ENCODE results near the gene PITHD1. TPM values are rescaled to one million over a fixed set of nuclear protein-coding genes. Genes with fewer than 3 reads are reported as not detected.
"Not testable (repeated sequence)": the region's sequence is repeated elsewhere in the genome, so short reads cannot be mapped to it uniquely, and the experiment has no call there.

The PITHD1 gene, protein sequence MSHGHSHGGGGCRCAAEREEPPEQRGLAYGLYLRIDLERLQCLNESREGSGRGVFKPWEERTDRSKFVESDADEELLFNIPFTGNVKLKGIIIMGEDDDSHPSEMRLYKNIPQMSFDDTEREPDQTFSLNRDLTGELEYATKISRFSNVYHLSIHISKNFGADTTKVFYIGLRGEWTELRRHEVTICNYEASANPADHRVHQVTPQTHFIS
- 10 to 100 TPM; 41.3 to 57.2 TPM for polyA plus RNA-seq

DNA sequence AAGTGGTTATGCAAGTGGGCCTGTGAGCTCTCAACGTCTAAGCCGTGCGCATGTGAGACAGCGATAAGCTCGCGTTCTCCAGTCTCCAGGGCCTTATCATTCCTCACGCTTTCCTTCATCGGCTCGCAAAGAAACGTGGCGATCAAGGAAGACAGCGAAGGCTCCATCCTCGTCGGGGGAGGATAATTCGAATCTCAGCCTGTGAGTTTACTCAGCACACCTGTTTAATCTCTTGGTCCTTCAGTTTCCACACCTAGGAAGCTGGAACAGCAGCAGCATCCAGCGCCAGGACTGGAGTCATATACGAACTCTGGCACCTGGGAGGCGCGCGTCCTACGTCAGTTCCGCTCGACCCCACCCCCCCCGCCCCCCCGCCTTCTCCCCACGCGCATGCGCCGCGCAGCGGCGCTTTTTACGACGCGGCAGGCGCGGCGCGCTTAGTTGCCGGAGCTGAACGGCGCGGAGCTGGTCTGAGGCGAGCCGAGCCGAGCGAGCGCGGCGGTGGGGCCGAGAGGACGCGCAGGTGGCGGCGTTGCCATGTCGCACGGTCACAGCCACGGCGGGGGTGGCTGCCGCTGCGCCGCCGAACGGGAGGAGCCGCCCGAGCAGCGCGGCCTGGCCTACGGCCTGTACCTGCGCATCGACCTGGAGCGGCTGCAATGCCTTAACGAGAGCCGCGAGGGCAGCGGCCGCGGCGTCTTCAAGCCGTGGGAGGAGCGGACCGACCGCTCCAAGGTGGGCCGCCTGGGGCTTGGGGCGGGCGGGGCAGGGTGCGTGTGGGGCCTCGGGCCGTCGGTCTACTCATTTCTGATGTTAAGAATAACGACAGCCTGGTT is at the start of gene PITHD1:
PITHD1 (plus strand) TSS at position 440 of the 836 bp plus-strand sequence; CDS start at position 538, 98 bp downstream.
- H3K36me3 ChIP-seq (ENCODE audit: control insufficient read depth in 2 of 2, insufficient read depth in 2 of 2, low read length in 1 of 2) = no peaks in the 10 kb centered on the region
- no peaks in the 10 kb centered on the region for H3K27me3 ChIP-seq (ENCODE audit: control insufficient read depth in 1 of 2, insufficient read depth in 2 of 2, low read length in 2 of 2)
- peaks cover 4 to 6% of the 10 kb centered on the region in 2 donors for H3K4me1 ChIP-seq (ENCODE audit: control insufficient read depth in 2 of 2, insufficient read depth in 2 of 2, low read length in 1 of 2)
- H3K27ac ChIP-seq (ENCODE audit: low read depth in 2 of 2, low read length in 1 of 2) = peak within 1 kb of the TSS; percentile 91 to 97
- 0% methylated on average over 65 to 90 of the region's 91 CpGs for WGBS, 2 donors
- H3K9me3 ChIP-seq (ENCODE audit: control insufficient read depth in 2 of 2, insufficient read depth in 1 of 2, low read depth in 1 of 2, low read length in 1 of 2) = no peaks in the 10 kb centered on the region
- peak within 1 kb of the TSS; percentile 90 to 91 for H3K4me3 ChIP-seq (ENCODE audit: low read depth in 1 of 2, low read length in 2 of 2)

DNA sequence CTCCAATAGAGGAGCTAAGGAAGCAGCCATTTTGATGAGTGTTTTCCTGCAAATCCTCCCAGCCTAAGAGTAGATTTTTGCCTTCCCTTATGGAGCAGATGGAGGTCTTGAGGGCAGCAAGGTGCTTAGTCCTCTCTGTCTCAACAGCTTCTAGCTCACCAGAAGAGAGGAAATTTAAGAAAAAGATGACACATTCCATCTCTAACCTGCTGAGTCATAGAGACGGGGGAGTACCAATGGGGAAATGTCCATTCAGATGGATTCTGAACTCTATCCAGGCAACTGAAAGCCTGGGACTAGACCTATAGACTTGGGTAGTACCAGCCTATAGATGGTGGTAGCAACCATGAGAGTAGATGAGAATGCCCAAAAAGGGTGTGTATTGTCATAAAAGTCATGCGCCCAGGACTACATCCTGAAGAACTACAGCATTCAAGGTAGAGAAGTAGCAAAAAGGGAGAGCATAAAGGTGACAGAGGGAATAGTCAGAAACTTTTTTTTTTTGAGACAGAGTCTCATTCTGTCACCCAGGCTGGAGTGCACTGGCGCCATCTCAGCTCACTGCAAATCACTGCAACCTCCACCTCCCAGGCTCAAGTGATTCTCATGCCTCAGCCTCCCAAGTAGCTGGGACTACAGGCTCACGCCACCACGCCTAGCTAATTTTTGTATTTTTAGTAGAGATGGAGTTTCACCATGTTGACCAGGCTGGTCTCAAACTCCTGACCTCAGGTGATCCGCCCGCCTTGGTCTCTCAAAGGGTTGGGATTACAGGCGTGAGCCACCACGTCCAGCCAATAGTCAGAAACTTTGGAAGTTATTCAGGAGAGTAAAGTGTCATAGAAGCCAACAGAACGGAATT is 45.6 kb upstream of the PITHD1 start:
- H3K9me3 ChIP-seq (ENCODE audit: control insufficient read depth in 2 of 2, insufficient read depth in 1 of 2, low read depth in 1 of 2, low read length in 1 of 2) = no peaks in the 10 kb centered on the region
- 95 to 96% methylated on average over 10 of the region's 10 CpGs for WGBS, 2 donors
- H3K27me3 ChIP-seq (ENCODE audit: control insufficient read depth in 1 of 2, insufficient read depth in 2 of 2, low read length in 2 of 2) = no peaks in the 10 kb centered on the region
- H3K36me3 ChIP-seq (ENCODE audit: control insufficient read depth in 2 of 2, insufficient read depth in 2 of 2, low read length in 1 of 2) = no peaks in the 10 kb centered on the region
- no peak overlapping the region for H3K27ac ChIP-seq (ENCODE audit: low read depth in 2 of 2, low read length in 1 of 2)
- no peaks in the 10 kb centered on the region for H3K4me1 ChIP-seq (ENCODE audit: control insufficient read depth in 2 of 2, insufficient read depth in 2 of 2, low read length in 1 of 2)
- no peak overlapping the region for H3K4me3 ChIP-seq (ENCODE audit: low read depth in 1 of 2, low read length in 2 of 2)

DNA sequence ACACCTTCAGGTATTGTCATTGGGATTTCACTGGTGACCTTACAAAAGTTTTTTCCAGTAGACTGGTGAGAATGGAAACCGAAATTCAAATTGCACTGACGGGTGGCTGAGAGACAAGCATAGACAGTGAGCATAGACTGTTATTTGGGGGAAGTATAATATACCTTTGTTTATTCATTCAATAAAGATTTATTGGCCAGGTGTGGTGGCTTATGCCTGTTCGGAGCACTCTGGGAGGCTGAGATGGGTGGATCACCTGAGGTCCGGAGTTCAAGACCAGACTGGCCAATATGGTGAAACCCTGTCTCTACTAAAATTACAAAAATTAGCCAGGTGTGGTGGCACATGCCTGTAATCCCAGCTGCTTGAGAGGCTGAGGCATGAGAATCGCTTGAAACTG is 44.9 kb upstream of the PITHD1 start:
- not testable (repeated sequence) for H3K9me3 ChIP-seq (ENCODE audit: control insufficient read depth in 2 of 2, insufficient read depth in 1 of 2, low read depth in 1 of 2, low read length in 1 of 2); H3K4me1 ChIP-seq (ENCODE audit: control insufficient read depth in 2 of 2, insufficient read depth in 2 of 2, low read length in 1 of 2); H3K36me3 ChIP-seq (ENCODE audit: control insufficient read depth in 2 of 2, insufficient read depth in 2 of 2, low read length in 1 of 2); H3K27ac ChIP-seq (ENCODE audit: low read depth in 2 of 2, low read length in 1 of 2); H3K27me3 ChIP-seq (ENCODE audit: control insufficient read depth in 1 of 2, insufficient read depth in 2 of 2, low read length in 2 of 2); H3K4me3 ChIP-seq (ENCODE audit: low read depth in 1 of 2, low read length in 2 of 2)
- 89 to 96% methylated on average over 5 of the region's 5 CpGs for WGBS, 2 donors

DNA sequence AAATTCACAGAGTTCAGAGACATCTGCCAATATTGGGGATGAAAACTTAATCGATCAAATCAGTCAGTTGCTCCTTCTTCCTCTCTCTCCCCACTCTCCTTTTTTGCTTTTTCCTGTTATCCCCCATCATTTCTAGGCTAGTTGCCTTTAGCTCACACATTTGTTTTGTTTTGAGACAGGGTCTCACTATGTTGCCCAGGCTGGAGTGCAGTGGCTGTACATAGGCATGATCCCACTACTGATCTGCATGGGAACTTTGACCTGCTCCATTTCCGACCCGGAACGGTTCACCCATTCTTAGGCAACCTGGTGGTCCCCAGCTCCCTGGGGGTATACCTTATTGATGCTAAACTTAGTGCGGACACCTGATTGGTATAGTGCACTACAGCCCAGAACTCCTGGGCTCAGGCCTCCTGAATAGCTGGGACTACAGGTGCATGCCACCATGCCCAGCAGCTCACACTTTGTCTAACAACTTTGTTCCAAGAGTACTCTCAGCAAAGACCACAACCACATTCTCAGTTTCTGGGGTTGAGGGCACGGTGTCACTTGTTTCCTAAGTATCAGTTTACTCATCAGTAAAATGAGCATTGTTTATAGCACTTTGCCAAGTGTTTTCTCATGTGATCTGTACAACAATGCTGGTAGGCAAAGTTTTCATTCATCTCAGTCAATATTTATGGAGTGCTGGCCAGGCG is 41.6 kb upstream of the PITHD1 start:
- H3K36me3 ChIP-seq (ENCODE audit: control insufficient read depth in 2 of 2, insufficient read depth in 2 of 2, low read length in 1 of 2) = no peaks in the 10 kb centered on the region
- 93% methylated on average over 7 of the region's 7 CpGs for WGBS, 2 donors

DNA sequence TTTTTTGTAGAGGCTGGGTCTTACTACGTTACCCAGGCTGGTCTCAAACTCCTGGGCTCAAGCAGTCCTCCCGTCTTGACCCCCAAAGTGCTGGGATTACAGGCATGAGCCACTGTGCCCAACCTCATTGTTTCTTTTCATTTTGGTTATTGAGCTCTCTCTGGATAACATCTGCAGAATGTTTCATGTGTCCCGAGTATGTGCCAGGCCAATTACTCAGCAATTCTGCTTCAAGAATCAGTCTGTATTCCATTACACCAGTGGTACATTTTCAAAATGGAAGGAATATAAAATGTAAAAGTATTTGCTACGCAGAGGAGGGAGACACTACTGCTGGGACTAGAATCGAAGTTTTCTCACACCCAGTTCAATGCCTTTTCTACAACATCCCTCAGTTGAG is 36.6 kb upstream of the PITHD1 start:
- H3K36me3 ChIP-seq (ENCODE audit: control insufficient read depth in 2 of 2, insufficient read depth in 2 of 2, low read length in 1 of 2) = no peaks in the 10 kb centered on the region
- H3K9me3 ChIP-seq (ENCODE audit: control insufficient read depth in 2 of 2, insufficient read depth in 1 of 2, low read depth in 1 of 2, low read length in 1 of 2) = no peaks in the 10 kb centered on the region
- no peaks in the 10 kb centered on the region for H3K27me3 ChIP-seq (ENCODE audit: control insufficient read depth in 1 of 2, insufficient read depth in 2 of 2, low read length in 2 of 2)
- no peaks in the 10 kb centered on the region for H3K4me1 ChIP-seq (ENCODE audit: control insufficient read depth in 2 of 2, insufficient read depth in 2 of 2, low read length in 1 of 2)
- H3K27ac ChIP-seq (ENCODE audit: low read depth in 2 of 2, low read length in 1 of 2) = no peak overlapping the region
- no peak overlapping the region for H3K4me3 ChIP-seq (ENCODE audit: low read depth in 1 of 2, low read length in 2 of 2)
- 85 to 86% methylated on average over 5 of the region's 5 CpGs for WGBS, 2 donors

More for the DNA sequence above, 41.6 kb upstream of the PITHD1 start:
- no peaks in the 10 kb centered on the region for H3K4me1 ChIP-seq (ENCODE audit: control insufficient read depth in 2 of 2, insufficient read depth in 2 of 2, low read length in 1 of 2)
- H3K4me3 ChIP-seq (ENCODE audit: low read depth in 1 of 2, low read length in 2 of 2) = no peak overlapping the region
- no peaks in the 10 kb centered on the region for H3K9me3 ChIP-seq (ENCODE audit: control insufficient read depth in 2 of 2, insufficient read depth in 1 of 2, low read depth in 1 of 2, low read length in 1 of 2)
- no peaks in the 10 kb centered on the region for H3K27me3 ChIP-seq (ENCODE audit: control insufficient read depth in 1 of 2, insufficient read depth in 2 of 2, low read length in 2 of 2)
- H3K27ac ChIP-seq (ENCODE audit: low read depth in 2 of 2, low read length in 1 of 2) = no peak overlapping the region

DNA sequence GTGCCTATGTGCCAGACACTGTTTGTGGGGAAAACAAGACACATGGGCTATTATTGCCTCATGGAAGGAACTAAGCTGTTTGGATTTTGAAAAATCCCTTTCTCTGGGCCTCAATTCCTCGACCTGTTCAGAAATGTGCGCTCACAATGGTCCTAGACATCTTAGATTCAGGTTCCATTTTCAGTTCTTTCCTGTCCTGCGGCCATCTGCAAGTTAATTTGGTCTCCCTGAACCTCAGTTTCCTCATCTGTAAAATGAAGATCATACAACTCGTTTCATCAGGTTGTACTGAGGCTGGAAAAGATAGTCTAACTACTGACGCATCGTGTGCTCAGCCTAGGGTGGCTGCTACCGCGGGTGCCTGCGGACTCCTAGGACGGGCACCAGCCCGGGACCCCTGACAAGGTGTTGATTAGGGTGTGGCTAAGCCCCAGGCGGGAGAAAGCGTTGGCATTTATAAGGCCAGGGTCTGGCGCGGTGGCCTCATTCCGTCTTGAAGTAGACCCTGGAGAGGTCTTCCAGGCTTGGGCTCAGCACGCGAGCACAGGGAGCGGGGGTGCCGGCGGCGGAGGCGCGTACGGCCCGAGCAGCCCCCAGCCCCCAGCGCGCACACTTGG is 35.4 kb upstream of the PITHD1 start:
- Histone ChIP-seq H3K9me3 (ENCODE audit: control insufficient read depth in 2 of 2, insufficient read depth in 1 of 2, low read depth in 1 of 2, low read length in 1 of 2) (no peaks in the 10 kb centered on the region), H3K36me3 (ENCODE audit: control insufficient read depth in 2 of 2, insufficient read depth in 2 of 2, low read length in 1 of 2) (no peaks in the 10 kb centered on the region), H3K27ac (ENCODE audit: low read depth in 2 of 2, low read length in 1 of 2) (peak overlapping the region; percentile 91 to 92), H3K4me3 (ENCODE audit: low read depth in 1 of 2, low read length in 2 of 2) (peak overlapping the region; percentile 84 to 98), H3K4me1 (ENCODE audit: control insufficient read depth in 2 of 2, insufficient read depth in 2 of 2, low read length in 1 of 2) (no peaks in the 10 kb centered on the region), H3K27me3 (ENCODE audit: control insufficient read depth in 1 of 2, insufficient read depth in 2 of 2, low read length in 2 of 2) (no peaks in the 10 kb centered on the region)
- 9% methylated on average over 27 to 28 of the region's 28 CpGs for WGBS, 2 donors

DNA sequence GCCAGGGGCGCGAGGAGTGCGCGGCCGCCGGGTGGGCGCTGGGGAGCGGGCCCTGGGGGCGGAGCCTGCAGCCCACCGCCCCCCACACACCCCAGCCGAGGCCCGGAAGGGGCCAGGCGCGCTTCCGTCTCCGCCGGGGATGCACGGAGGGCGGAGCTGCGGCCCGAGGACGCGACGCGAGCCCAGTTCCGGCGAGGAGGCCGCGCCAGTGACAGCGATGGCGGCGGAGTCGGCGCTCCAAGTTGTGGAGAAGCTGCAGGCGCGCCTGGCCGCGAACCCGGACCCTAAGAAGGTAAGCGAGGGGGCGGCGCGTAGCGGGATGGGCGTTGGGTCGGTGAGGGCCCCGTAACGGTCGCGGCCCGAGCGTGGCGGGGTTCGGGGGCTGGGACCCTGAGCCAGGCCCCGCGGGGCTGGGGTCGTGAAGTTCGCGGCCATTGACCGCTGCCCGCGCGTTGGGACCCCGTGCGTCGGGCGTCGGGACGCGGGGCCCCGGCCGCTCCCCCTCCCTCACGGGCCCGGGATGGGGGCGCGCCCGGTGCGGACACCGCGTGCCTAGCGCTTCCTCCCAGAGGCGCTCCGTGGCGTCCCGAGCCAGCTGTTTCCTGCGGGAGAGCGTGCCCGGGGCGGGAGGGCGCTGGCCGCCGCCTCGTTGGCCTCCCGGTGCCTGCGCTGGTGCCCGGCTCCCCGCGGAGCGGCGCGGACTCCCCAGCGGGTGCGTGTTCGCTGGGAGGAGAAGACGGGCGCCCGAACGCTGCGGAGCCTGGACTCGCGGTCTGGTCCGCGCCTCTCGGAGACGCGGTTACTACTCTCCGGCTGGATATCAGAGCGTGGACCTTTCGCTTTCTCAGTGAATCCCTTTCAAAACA is 34.7 kb upstream of the PITHD1 start, which contains the start of gene ELOA:
ELOA (plus strand) TSS at position 185 of the 866 bp plus-strand sequence; CDS start at position 218, 33 bp downstream.
- no peaks in the 10 kb centered on the region for H3K27me3 ChIP-seq (ENCODE audit: control insufficient read depth in 1 of 2, insufficient read depth in 2 of 2, low read length in 2 of 2)
- no peaks in the 10 kb centered on the region for H3K4me1 ChIP-seq (ENCODE audit: control insufficient read depth in 2 of 2, insufficient read depth in 2 of 2, low read length in 1 of 2)
- no peaks in the 10 kb centered on the region for H3K9me3 ChIP-seq (ENCODE audit: control insufficient read depth in 2 of 2, insufficient read depth in 1 of 2, low read depth in 1 of 2, low read length in 1 of 2)
- H3K27ac ChIP-seq (ENCODE audit: low read depth in 2 of 2, low read length in 1 of 2) = peak within 1 kb of the TSS; percentile 91 to 92
- H3K4me3 ChIP-seq (ENCODE audit: low read depth in 1 of 2, low read length in 2 of 2) = peak within 1 kb of the TSS; percentile 84 to 98
- WGBS, 2 donors = 0% methylated on average over 106 to 119 of the region's 119 CpGs
- no peaks in the 10 kb centered on the region for H3K36me3 ChIP-seq (ENCODE audit: control insufficient read depth in 2 of 2, insufficient read depth in 2 of 2, low read length in 1 of 2)

DNA sequence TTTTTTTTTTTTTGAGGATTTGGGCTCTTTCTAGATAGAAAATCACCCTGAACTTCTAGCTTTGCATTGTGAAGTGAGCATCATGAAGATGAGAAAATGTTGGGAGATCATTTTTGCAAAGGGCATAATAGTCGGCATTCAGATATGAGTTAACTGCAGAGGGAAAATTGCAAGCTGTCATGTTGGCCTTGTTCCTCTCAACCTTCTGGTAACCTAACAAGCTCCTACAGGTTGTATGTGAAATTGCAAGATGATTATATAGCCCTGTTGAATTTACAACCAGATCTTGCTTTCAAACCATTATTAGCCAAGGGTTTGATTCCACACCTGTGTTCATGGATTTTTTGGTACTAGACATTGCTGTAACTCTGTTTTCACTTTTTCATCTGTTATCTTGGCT is 32.7 kb upstream of the PITHD1 start:
- WGBS, 2 donors = 30 to 31% methylated on average over 1 of the region's 1 CpG
- Histone ChIP-seq H3K4me3 (ENCODE audit: low read depth in 1 of 2, low read length in 2 of 2) (no peak overlapping the region), H3K4me1 (ENCODE audit: control insufficient read depth in 2 of 2, insufficient read depth in 2 of 2, low read length in 1 of 2) (no peaks in the 10 kb centered on the region), H3K27me3 (ENCODE audit: control insufficient read depth in 1 of 2, insufficient read depth in 2 of 2, low read length in 2 of 2) (no peaks in the 10 kb centered on the region), H3K36me3 (ENCODE audit: control insufficient read depth in 2 of 2, insufficient read depth in 2 of 2, low read length in 1 of 2) (no peaks in the 10 kb centered on the region), H3K27ac (ENCODE audit: low read depth in 2 of 2, low read length in 1 of 2) (no peak overlapping the region), H3K9me3 (ENCODE audit: control insufficient read depth in 2 of 2, insufficient read depth in 1 of 2, low read depth in 1 of 2, low read length in 1 of 2) (no peaks in the 10 kb centered on the region)
